ENCODE measurements around the gene ID1.
"Not testable (repeated sequence)": the region's sequence is repeated elsewhere in the genome, so short reads cannot be mapped to it uniquely, and the experiment has no call there.

ID1 gene

DNA sequence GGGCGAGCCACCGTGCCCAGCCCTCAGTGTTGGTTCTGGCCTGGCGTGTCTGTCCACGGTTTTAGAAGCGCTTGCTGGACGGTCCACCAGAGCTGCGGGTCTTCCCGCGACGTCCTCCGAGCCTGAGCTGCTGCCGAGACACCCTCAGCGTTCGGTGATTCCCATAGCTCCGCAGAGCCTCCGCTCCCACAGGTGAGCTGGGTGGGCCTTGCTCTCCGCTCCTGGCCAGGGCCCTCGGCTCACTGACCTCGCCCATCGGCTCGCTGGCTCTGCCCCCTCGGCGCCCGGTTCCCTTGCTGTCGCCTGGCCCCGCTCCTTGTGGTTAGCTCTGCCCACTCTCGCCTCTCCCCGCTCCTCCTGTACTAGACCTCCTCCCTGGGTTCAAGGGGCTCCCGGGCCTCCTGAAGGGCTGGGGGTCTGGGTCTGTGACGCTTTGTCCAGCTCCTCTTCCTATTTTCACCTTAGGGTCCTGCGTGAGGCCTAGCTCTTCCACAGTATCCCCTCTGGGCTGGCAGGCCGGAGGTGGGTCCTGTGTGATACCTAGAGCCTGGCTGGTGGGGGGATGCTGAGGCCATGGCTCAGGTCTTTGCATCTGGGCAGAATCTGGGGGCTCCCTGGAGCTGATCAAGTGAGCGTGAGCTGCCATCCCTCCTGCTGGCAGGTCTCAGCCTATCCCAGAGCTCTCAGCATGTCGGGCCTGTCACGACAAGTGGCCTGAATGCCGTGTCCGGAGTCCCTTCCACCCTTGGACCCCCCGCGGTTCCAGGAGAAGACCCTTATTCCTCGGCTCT is 27.7 kb downstream of the ID1 start:
- Mint-ChIP-seq H3K4me1 (ENCODE audit: low read depth) (no peaks in the 10 kb centered on the region), H3K27me3 (no peaks in the 10 kb centered on the region), H3K9me3 (no peaks in the 10 kb centered on the region), H3K36me3 (ENCODE audit: low read depth) (no peaks in the 10 kb centered on the region), H3K4me3 (no peak overlapping the region), H3K27ac (no peak overlapping the region)

GRCh38 chr20:31633339-31633914 is 28.3 kb downstream of the ID1 start:
- no peaks in the 10 kb centered on the region for H3K9me3 Mint-ChIP-seq
- no peaks in the 10 kb centered on the region for H3K27me3 Mint-ChIP-seq
- no peak overlapping the region for H3K4me3 Mint-ChIP-seq
- H3K36me3 Mint-ChIP-seq (ENCODE audit: low read depth), result no peaks in the 10 kb centered on the region
- no peak overlapping the region for H3K27ac Mint-ChIP-seq
- no peaks in the 10 kb centered on the region for H3K4me1 Mint-ChIP-seq (ENCODE audit: low read depth)

DNA sequence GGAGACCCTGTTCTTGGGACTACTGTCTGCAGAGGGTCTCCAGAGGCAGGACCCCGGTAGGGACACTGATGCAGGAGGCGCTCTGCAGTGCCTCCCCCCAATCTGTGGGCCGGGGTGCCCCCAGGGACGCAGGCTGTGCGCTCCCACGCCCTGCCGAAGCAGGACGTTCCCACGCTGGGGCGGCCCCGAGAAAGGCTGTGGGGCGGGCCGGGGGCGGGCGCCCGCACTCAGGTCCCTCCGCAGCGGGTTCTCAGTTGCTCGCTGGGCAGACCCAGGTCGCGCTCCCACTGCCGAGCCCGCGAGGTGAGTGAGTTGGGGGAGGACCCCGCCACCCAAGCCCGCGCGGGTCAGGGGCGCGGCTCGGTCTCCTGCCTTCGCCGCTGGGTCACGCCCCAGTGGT is 32.6 kb downstream of the ID1 start, which contains the start of gene COX4I2:
Gene COX4I2, plus strand, starts transcription at position 253 of the 400 bp plus-strand sequence. CDS start 1,106 bp downstream, outside the sequence.
- Mint-ChIP-seq H3K4me3 (no peak within 1 kb of the TSS), H3K9me3 (no peaks in the 10 kb centered on the region), H3K36me3 (ENCODE audit: low read depth) (no peaks in the 10 kb centered on the region), H3K27me3 (peaks cover 5% of the 10 kb centered on the region), H3K4me1 (ENCODE audit: low read depth) (peaks cover 7% of the 10 kb centered on the region), H3K27ac (no peak within 1 kb of the TSS)

- Mint-ChIP-seq H3K27ac (no peak overlapping the region), H3K4me1 (ENCODE audit: low read depth) (peaks cover 12% of the 10 kb centered on the region), H3K27me3 (peaks cover 8% of the 10 kb centered on the region), H3K4me3 (no peak overlapping the region), H3K36me3 (ENCODE audit: low read depth) (no peaks in the 10 kb centered on the region), H3K9me3 (no peaks in the 10 kb centered on the region)
These were observed 33.2 kb downstream of the ID1 start for GRCh38 chr20:31638317-31638716.

GRCh38 chr20:31638816-31639215 is 33.7 kb downstream of the ID1 start:
- Mint-ChIP-seq H3K4me3 (no peak overlapping the region), H3K4me1 (ENCODE audit: low read depth) (peaks cover 12% of the 10 kb centered on the region), H3K36me3 (ENCODE audit: low read depth) (no peaks in the 10 kb centered on the region), H3K27me3 (peaks cover 8% of the 10 kb centered on the region), H3K9me3 (no peaks in the 10 kb centered on the region), H3K27ac (no peak overlapping the region)

DNA sequence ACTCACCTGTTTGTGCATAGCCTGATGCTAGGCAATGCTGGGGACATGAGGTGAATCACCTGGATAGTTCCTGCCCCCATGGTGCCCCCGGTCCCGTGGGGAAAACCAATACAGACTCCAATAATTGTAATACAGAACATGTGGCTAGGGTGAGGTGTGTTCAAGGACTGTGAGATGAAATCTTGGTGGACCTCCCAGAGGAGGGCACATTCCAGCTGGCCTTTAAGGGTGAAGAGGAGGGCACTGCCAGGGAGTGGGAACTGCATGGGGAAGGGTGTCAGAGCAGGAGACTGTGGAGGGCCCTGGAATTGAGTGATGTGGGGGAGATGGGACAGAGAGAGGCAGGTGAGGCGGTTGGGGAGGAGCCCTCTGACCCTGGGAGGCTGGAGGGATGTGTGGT is 35.2 kb downstream of the ID1 start:
- peaks cover 12% of the 10 kb centered on the region for H3K4me1 Mint-ChIP-seq (ENCODE audit: low read depth)
- H3K27ac Mint-ChIP-seq, result no peak overlapping the region
- no peaks in the 10 kb centered on the region for H3K9me3 Mint-ChIP-seq
- no peaks in the 10 kb centered on the region for H3K36me3 Mint-ChIP-seq (ENCODE audit: low read depth)
- H3K4me3 Mint-ChIP-seq, result no peak overlapping the region
- peaks cover 8% of the 10 kb centered on the region for H3K27me3 Mint-ChIP-seq

GRCh38 chr20:31641391-31641790 is 36.3 kb downstream of the ID1 start:
- H3K4me1 Mint-ChIP-seq (ENCODE audit: low read depth), result peaks cover 12% of the 10 kb centered on the region
- H3K27me3 Mint-ChIP-seq, result peaks cover 8% of the 10 kb centered on the region
- no peak overlapping the region for H3K4me3 Mint-ChIP-seq
- no peaks in the 10 kb centered on the region for H3K36me3 Mint-ChIP-seq (ENCODE audit: low read depth)
- no peaks in the 10 kb centered on the region for H3K9me3 Mint-ChIP-seq
- no peak overlapping the region for H3K27ac Mint-ChIP-seq

GRCh38 chr20:31642837-31643236 is 37.7 kb downstream of the ID1 start:
- H3K27me3 Mint-ChIP-seq, result peaks cover 8% of the 10 kb centered on the region
- H3K27ac Mint-ChIP-seq, result peak overlapping the region; percentile 29
- no peaks in the 10 kb centered on the region for H3K36me3 Mint-ChIP-seq (ENCODE audit: low read depth)
- H3K4me3 Mint-ChIP-seq, result no peak overlapping the region
- H3K9me3 Mint-ChIP-seq, result no peaks in the 10 kb centered on the region
- H3K4me1 Mint-ChIP-seq (ENCODE audit: low read depth), result peaks cover 12% of the 10 kb centered on the region

DNA sequence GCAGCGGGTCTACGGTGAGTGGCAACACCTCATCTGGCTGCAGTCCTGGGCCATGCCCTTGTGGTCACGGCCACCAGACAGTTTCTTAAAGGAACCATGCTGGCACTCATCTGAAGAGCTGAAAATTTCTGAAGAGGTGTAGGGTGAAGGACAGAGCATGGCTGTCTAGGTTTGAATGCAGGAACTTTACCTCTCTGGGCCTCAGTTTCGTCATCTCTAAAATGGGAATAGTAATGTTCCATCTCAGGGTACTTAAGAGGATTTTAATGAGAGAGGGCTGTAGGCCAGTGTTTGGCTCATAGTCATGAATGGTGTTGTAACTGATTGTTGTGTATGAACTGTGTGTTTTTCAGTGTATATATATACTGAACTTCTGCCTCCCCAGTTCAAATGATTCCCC is 38.4 kb downstream of the ID1 start:
- no peaks in the 10 kb centered on the region for H3K36me3 Mint-ChIP-seq (ENCODE audit: low read depth)
- peaks cover 8% of the 10 kb centered on the region for H3K27me3 Mint-ChIP-seq
- H3K4me3 Mint-ChIP-seq, result no peak overlapping the region
- H3K9me3 Mint-ChIP-seq, result no peaks in the 10 kb centered on the region
- no peak overlapping the region for H3K27ac Mint-ChIP-seq
- peaks cover 12% of the 10 kb centered on the region for H3K4me1 Mint-ChIP-seq (ENCODE audit: low read depth)

GRCh38 chr20:31644701-31645100 is 39.6 kb downstream of the ID1 start:
- Mint-ChIP-seq H3K27me3 (peaks cover 8% of the 10 kb centered on the region), H3K4me1 (ENCODE audit: low read depth) (peaks cover 12% of the 10 kb centered on the region), H3K27ac (no peak overlapping the region), H3K9me3 (no peaks in the 10 kb centered on the region), H3K36me3 (ENCODE audit: low read depth) (no peaks in the 10 kb centered on the region), H3K4me3 (no peak overlapping the region)

DNA sequence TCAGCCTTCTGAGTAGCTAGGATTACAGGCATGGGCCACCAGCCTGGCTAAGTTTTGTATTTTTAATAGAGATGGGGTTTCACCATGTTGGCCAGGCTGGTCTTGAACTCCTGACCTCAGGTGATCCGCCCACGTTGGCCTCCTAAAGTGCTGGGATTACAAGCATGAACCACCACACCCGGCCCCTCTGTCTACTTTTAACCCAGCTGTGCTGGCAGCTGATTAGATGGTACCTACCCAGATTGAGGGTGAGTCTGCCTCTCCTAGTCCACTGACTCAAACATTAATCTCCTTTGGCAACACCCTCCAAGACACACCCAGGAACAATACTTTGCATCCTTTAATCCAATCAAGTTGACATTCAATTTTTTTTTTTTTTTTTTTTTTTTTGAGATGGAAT is 43.0 kb downstream of the ID1 start:
- H3K27ac Mint-ChIP-seq; H3K36me3 Mint-ChIP-seq (ENCODE audit: low read depth); H3K9me3 Mint-ChIP-seq; H3K27me3 Mint-ChIP-seq; H3K4me1 Mint-ChIP-seq (ENCODE audit: low read depth); H3K4me3 Mint-ChIP-seq: not testable (repeated sequence)

GRCh38 chr20:31652917-31653396 is 47.9 kb downstream of the ID1 start:
- Mint-ChIP-seq H3K9me3 (no peaks in the 10 kb centered on the region), H3K36me3 (ENCODE audit: low read depth) (no peaks in the 10 kb centered on the region), H3K27ac (no peak overlapping the region), H3K4me3 (no peak overlapping the region), H3K27me3 (no peaks in the 10 kb centered on the region), H3K4me1 (ENCODE audit: low read depth) (no peaks in the 10 kb centered on the region)

GRCh38 chr20:31653561-31653960 is 48.5 kb downstream of the ID1 start:
- Mint-ChIP-seq H3K27ac (no peak overlapping the region), H3K27me3 (no peaks in the 10 kb centered on the region), H3K4me1 (ENCODE audit: low read depth) (no peaks in the 10 kb centered on the region), H3K36me3 (ENCODE audit: low read depth) (no peaks in the 10 kb centered on the region), H3K9me3 (no peaks in the 10 kb centered on the region), H3K4me3 (no peak overlapping the region)

DNA sequence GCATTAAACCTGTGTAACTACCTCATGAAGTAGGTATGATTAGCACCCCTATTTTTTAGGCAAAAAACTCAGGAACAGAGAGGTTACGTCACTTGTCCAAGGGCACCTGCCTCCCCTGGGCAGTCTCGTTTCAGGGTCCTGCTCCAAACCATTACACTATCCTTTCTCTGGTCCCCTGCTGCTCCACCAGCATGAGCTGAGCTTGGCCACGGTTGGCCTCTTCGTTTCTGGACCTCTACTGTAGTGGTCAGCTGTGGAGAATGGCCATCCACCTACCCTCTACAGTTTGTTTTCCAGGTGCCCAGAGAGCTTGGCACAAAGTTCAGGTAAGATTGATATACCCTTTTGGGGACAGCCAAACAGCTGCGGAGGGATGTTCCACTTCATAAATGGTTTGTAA is 49.4 kb downstream of the ID1 start:
- Mint-ChIP-seq H3K4me3 (no peak overlapping the region), H3K4me1 (ENCODE audit: low read depth) (no peaks in the 10 kb centered on the region), H3K36me3 (ENCODE audit: low read depth) (no peaks in the 10 kb centered on the region), H3K27me3 (no peaks in the 10 kb centered on the region), H3K9me3 (no peaks in the 10 kb centered on the region), H3K27ac (no peak overlapping the region)
